Nephron progenitor cell (in vitro differentiated cells): ENCODE data around the gene HYAL3.
A peak's percentile ranks its signal among the peaks of the same experiment; 100 is the strongest.

Experiments used
- DNase-seq: peaks from one replicate; pipeline ENCODE4 v3.0.0; 2021
- H3K27ac Mint-ChIP-seq: 2 replicates; pipeline ENCODE4 v1.8.0; 2021; ENCODE audit warnings: mild to moderate bottlenecking, moderate library complexity, mixed read lengths
- H3K27me3 Mint-ChIP-seq: 2 replicates; pipeline ENCODE4 v1.8.0; 2021; ENCODE audit warnings: mild to moderate bottlenecking, low read depth, mixed read lengths; ENCODE audit not compliant: poor library complexity
- H3K36me3 Mint-ChIP-seq: 2 replicates; pipeline ENCODE4 v1.8.0; 2021; ENCODE audit warnings: low read depth, mixed read lengths
- H3K4me1 Mint-ChIP-seq: 2 replicates; pipeline ENCODE4 v1.8.0; 2021; ENCODE audit warnings: mixed read lengths
- H3K4me3 Mint-ChIP-seq: 2 replicates; pipeline ENCODE4 v1.8.0; 2021; ENCODE audit warnings: mild to moderate bottlenecking, moderate library complexity, mixed read lengths
- H3K9me3 Mint-ChIP-seq: 2 replicates; pipeline ENCODE4 v1.8.0; 2021; ENCODE audit warnings: mild to moderate bottlenecking, moderate library complexity, mixed read lengths
- TF ChIP-seq, protein P1 (sequence below): fragments of 200-600 bp; sonication (generic); IDR thresholded peaks from 2 replicates; pipeline ENCODE4 v1.5.0; 2021; ENCODE audit warnings: antibody characterized with exemption

HYAL3 gene

GRCh38 chr3:50322386-50323091, 23.3 kb upstream of the HYAL3 start, which contains the start of gene HYAL2:
HYAL2 (minus strand) TSS chr3:50322745; CDS start chr3:50320489, 2,256 bp downstream.
- H3K4me1 Mint-ChIP-seq: peaks cover 56% of the 10 kb centered on the region
- H3K27me3 Mint-ChIP-seq: peaks cover 9% of the 10 kb centered on the region
- H3K9me3 Mint-ChIP-seq: no peaks in the 10 kb centered on the region
- peaks cover 16% of the 10 kb centered on the region for H3K36me3 Mint-ChIP-seq
- peak within 1 kb of the TSS; percentile 84 for H3K4me3 Mint-ChIP-seq
- TF ChIP-seq, protein P1, sequence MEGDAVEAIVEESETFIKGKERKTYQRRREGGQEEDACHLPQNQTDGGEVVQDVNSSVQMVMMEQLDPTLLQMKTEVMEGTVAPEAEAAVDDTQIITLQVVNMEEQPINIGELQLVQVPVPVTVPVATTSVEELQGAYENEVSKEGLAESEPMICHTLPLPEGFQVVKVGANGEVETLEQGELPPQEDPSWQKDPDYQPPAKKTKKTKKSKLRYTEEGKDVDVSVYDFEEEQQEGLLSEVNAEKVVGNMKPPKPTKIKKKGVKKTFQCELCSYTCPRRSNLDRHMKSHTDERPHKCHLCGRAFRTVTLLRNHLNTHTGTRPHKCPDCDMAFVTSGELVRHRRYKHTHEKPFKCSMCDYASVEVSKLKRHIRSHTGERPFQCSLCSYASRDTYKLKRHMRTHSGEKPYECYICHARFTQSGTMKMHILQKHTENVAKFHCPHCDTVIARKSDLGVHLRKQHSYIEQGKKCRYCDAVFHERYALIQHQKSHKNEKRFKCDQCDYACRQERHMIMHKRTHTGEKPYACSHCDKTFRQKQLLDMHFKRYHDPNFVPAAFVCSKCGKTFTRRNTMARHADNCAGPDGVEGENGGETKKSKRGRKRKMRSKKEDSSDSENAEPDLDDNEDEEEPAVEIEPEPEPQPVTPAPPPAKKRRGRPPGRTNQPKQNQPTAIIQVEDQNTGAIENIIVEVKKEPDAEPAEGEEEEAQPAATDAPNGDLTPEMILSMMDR: no peak
- no peak for DNase-seq
- H3K27ac Mint-ChIP-seq: peak within 1 kb of the TSS; percentile 100

GRCh38 chr3:50322115-50322385, 22.8 kb upstream of the HYAL3 start:
- Mint-ChIP-seq H3K9me3 (no peaks in the 10 kb centered on the region), H3K27ac (no peak overlapping the region), H3K27me3 (peaks cover 9% of the 10 kb centered on the region), H3K4me3 (peak overlapping the region; percentile 84), H3K4me1 (peaks cover 56% of the 10 kb centered on the region), H3K36me3 (peaks cover 16% of the 10 kb centered on the region)
- DNase-seq: no peak
- TF ChIP-seq, protein P1: no peak

GRCh38 chr3:50321336-50322114, 22.3 kb upstream of the HYAL3 start:
- peak overlapping the region; percentile 84 for H3K4me3 Mint-ChIP-seq
- DNase-seq: peak; percentile 87
- H3K9me3 Mint-ChIP-seq: no peaks in the 10 kb centered on the region
- peaks cover 57% of the 10 kb centered on the region for H3K4me1 Mint-ChIP-seq
- H3K27ac Mint-ChIP-seq: peak overlapping the region; percentile 100
- TF ChIP-seq, protein P1: peak; percentile 57
- peaks cover 9% of the 10 kb centered on the region for H3K27me3 Mint-ChIP-seq
- peaks cover 19% of the 10 kb centered on the region for H3K36me3 Mint-ChIP-seq

DNA sequence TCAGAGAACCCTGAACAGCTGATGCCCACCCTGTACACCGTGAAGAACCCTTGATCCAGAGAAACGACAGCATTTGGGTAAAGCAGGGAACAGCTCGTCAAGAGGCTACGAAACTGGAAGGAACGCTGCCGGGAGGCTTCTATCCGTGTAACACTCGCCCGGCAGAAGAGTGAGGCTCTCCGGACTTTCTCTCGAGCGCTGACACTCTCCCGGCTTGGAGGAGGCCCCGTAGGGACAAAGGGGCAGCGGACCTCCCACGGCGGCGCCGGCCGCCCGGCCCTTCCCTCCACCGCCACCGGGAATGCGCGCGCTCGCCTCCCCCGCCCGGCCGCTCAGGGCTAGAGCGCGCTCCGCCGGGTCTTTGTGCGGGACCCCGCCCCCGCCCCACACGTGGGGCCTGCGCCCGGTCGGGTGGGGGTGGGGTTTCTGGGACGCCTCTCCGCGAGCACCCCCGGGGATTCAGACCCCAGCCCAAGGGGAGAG, 21.7 kb upstream of the HYAL3 start:
- peak; percentile 90 for DNase-seq
- Mint-ChIP-seq H3K4me3 (peak overlapping the region; percentile 95), H3K27ac (peak overlapping the region; percentile 90), H3K27me3 (peaks cover 9% of the 10 kb centered on the region), H3K9me3 (no peaks in the 10 kb centered on the region), H3K36me3 (peaks cover 25% of the 10 kb centered on the region), H3K4me1 (peaks cover 62% of the 10 kb centered on the region)
- TF ChIP-seq, protein P1: no peak

DNA sequence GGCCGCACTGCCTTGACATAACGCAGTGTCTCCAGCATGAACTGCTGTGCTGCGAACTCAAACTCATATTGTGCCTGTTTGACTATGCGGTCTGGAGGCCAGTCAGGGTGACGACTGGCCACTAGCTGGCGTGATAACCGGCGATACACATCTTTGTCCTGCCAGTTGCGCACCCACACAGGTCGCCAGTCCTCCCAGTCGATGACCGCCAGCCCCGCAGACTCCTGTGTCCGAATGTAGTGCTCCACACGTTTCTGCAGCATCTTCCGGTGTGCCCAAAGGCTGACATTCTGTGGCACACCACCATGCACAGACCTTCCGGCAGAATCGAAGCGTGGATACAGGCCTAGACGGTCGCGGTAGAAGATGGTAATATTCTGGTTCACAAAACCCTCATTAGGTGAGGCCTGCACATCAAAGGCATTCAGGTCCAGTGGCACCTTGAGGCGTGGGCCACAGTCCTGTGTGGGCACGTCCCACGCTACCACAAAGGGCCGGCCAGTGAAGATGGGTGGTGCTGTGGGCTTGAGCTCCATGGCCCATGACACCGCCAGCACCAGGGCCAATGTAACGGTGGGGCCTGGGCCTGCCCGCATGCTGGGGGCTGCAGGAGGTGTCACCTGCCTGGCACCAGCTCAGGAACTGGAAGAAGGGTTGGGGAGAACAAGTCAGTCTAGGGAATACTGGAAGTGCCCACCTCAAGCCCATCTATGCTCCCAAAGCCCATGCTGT, 20.9 kb upstream of the HYAL3 start:
- Mint-ChIP-seq H3K36me3 (peaks cover 30% of the 10 kb centered on the region), H3K4me1 (peaks cover 66% of the 10 kb centered on the region), H3K4me3 (peak overlapping the region; percentile 95), H3K9me3 (no peaks in the 10 kb centered on the region), H3K27me3 (peaks cover 9% of the 10 kb centered on the region), H3K27ac (peak overlapping the region; percentile 90)
- no peak for DNase-seq
- TF ChIP-seq, protein P1: no peak
